Measurements from ENCODE around the gene GMPPA.

The GMPPA gene

DNA sequence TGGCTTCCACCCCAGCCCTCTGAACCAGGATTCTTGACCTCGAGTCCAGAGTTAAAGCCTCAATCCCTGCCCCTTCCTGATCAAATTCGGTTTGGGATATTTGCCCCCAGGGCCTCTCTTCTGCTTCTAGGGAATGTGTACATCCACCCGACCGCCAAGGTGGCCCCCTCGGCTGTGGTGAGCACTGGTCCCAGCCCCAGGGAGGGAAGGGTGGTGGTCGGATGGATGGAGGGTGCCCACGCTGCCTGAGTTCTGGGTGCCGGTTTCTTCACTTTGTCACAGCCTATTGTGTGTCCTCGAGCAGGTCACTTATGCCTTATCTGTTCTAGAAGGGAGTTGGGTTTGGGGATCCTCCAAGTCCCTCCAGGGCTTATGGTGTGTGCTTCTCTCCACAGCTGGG lies 6.9 kb downstream of the GMPPA start:
- Histone ChIP-seq H3K4me3 (ENCODE audit: low read length) (no peak overlapping the region), H3K9ac (ENCODE audit: low read length) (no peak overlapping the region), H3K27ac (ENCODE audit: low read depth, low read length) (no peak overlapping the region), H3K4me1 (ENCODE audit: control insufficient read depth, insufficient read depth, low read length) (peaks cover 2% of the 10 kb centered on the region), H3K27me3 (ENCODE audit: control insufficient read depth, insufficient read depth, low read length) (peaks cover 6% of the 10 kb centered on the region), H3K36me3 (ENCODE audit: control insufficient read depth, insufficient read depth, low read length) (peaks cover 17% of the 10 kb centered on the region)

DNA sequence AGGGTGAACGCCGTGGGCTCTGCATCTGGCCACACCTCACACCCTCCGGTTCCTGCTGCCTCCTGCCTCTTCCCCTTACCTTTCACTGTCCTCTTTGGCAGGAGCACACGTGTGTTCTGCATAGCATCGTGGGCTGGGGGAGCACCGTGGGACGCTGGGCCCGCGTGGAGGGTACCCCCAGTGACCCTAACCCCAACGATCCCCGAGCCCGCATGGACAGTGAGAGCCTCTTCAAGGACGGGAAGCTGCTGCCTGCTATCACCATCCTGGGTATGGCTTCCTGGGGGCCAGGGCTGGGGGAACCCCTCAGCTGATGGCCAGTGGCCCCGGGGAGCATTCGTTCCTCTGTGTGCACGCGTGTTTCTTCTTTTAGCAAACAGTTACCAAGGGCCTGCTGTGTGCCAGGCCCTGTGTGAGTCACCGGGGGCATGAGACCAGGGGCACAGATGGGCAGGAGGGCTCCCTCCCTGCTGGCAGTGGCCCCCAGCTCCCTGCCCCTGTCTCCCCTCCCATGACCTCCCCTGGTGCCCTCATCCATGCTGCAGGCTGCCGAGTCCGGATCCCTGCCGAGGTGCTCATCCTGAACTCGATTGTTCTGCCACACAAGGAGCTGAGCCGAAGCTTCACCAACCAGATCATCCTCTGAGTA lies 7.6 kb downstream of the GMPPA start:
- peaks cover 17% of the 10 kb centered on the region for H3K36me3 ChIP-seq (ENCODE audit: control insufficient read depth, insufficient read depth, low read length)
- H3K27ac ChIP-seq (ENCODE audit: low read depth, low read length), result no peak overlapping the region
- no peak overlapping the region for H3K4me3 ChIP-seq (ENCODE audit: low read length)
- H3K27me3 ChIP-seq (ENCODE audit: control insufficient read depth, insufficient read depth, low read length), result peaks cover 6% of the 10 kb centered on the region
- peaks cover 2% of the 10 kb centered on the region for H3K4me1 ChIP-seq (ENCODE audit: control insufficient read depth, insufficient read depth, low read length)
- no peak overlapping the region for H3K9ac ChIP-seq (ENCODE audit: low read length)

DNA sequence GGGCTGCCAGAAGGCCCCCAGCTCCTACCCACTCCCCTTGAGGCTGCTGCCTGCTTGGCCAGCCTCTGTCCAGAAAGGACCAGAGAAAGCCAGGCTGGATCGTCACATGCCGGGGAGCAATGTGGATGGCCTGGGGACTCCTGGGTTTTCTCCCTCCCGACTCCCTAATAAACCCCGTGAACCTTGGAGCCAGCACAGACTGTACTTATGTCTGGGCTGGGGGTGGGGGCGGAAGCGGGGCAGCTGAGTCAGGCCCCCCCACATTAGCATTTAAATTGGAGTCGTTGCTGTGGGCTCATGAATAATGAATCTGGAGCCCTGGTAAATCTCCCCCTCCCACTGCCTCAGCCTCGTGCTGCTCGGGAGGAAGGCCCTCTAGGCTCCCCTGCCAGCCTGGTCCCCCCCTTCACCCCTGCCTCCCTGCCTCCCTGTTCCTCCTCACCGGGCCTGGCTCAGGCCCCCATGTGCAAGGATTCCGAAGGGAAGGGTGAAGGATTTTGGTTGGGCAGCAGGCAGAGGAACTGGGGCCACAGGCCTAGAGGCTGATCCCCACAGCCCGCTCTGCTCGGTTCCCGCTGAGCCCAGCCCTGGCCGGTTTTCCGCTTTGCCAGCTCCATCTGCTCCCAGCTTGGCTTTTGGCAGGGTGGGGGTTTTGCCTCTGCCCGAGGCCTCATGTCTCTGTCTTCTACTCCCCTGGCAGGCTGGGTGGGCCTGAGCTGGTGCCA lies 8.3 kb downstream of the GMPPA start:
- H3K9ac ChIP-seq (ENCODE audit: low read length), result no peak overlapping the region
- peaks cover 2% of the 10 kb centered on the region for H3K4me1 ChIP-seq (ENCODE audit: control insufficient read depth, insufficient read depth, low read length)
- H3K36me3 ChIP-seq (ENCODE audit: control insufficient read depth, insufficient read depth, low read length), result peaks cover 14% of the 10 kb centered on the region
- H3K27ac ChIP-seq (ENCODE audit: low read depth, low read length), result no peak overlapping the region
- H3K4me3 ChIP-seq (ENCODE audit: low read length), result no peak overlapping the region
- H3K27me3 ChIP-seq (ENCODE audit: control insufficient read depth, insufficient read depth, low read length), result peaks cover 6% of the 10 kb centered on the region

DNA sequence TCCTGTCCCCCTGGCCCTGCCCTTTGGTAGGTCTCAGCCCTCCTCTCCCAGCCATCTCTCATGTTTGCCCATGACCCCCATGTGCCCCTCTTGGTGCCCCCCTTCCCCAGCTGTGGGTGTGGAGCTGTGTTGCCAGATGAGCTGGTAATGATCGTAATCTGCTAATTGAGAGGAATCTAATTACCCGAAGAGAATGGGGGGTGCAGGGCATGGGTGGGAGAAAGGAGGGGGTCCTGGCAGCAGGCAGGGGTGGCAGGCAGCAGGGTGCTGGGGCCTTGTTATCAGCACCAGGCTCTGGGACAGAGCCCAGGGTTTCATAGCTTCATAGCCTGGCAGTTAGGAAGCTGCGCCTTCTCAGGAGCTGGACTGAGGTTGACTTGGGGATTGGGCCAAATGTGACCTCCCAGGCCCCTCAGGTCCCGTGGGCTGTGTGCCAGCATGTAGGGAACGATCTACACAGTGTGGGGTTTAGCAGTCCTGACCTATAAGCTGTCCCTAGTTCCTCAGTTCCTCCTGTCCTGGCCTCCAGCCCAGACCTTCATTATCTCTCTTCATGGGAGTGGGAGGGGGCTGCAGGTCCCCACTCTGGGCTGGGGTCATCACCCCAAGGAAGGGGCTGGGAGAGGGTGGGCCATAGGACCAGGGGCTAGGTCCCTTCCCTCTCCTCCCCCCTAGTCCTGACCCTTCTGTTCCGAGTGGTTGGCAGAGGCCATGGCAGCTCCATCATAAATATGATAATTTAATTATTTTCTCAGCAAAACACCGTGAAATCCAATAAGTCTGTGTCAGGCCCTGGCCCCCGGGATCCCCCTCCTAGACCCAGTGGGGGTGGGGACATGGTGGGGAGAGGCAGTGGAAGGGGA lies 9.1 kb downstream of the GMPPA start:
- Histone ChIP-seq H3K36me3 (ENCODE audit: control insufficient read depth, insufficient read depth, low read length) (peaks cover 10% of the 10 kb centered on the region), H3K9ac (ENCODE audit: low read length) (no peak overlapping the region), H3K4me3 (ENCODE audit: low read length) (no peak overlapping the region), H3K27me3 (ENCODE audit: control insufficient read depth, insufficient read depth, low read length) (peaks cover 6% of the 10 kb centered on the region), H3K27ac (ENCODE audit: low read depth, low read length) (no peak overlapping the region), H3K4me1 (ENCODE audit: control insufficient read depth, insufficient read depth, low read length) (peaks cover 2% of the 10 kb centered on the region)

DNA sequence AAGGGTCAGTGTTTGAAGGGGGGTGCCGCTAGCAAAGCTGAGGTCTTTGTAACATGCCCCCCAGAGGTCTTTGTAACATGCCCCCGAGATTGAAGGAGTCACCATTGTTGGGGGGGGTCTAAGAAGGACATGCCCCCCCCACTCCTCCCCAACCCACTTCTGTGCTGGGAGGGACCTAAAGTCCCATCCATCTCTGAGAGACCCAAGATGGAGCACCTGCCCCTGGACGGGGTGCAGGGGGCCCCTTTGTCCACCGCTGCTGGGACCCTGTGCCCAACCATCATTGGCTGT lies 9.7 kb downstream of the GMPPA start:
- H3K9ac ChIP-seq (ENCODE audit: low read length), result no peak overlapping the region
- no peak overlapping the region for H3K27ac ChIP-seq (ENCODE audit: low read depth, low read length)
- no peak overlapping the region for H3K4me3 ChIP-seq (ENCODE audit: low read length)
- peaks cover 2% of the 10 kb centered on the region for H3K4me1 ChIP-seq (ENCODE audit: control insufficient read depth, insufficient read depth, low read length)
- peaks cover 6% of the 10 kb centered on the region for H3K27me3 ChIP-seq (ENCODE audit: control insufficient read depth, insufficient read depth, low read length)
- H3K36me3 ChIP-seq (ENCODE audit: control insufficient read depth, insufficient read depth, low read length), result peaks cover 10% of the 10 kb centered on the region

DNA sequence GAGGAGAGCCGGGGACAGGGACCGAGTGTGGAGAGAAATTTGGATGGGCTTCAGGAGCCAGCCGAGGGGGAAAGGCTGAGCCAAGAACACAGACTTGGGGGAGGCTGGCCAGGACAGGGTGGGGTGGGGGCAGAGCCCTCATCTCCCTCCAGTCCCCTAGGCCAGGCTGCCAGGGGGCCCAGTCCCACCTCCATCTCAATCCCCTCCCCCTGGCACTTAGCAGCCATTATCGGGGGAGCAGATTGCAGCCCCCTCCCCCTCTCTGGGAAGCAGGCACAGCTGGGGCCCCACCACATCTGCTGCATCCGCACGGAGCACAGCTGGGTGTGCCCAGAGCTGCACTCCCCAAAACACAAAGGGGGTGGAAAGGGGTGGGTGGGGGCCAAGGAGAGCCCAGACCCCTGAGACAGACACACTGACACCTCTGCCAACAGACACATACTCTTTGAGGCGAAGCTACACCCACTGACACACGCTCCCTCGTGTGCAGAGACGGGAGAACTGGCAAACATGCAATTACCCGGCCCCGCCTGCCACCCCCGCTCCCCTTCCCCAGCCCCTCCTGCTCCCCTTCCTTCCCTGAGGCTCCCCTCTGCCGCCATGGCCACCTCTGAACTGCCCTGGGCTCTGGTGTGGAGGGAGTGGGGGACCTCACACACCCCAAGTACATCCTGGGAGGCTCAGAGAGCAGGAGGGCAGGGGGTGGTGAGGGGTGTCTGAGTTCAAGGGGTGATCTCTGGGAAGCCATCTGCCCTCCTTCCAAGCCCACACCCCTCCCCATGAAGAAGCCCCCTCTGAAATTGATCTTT lies 10.5 kb downstream of the GMPPA start:
- H3K36me3 ChIP-seq (ENCODE audit: control insufficient read depth, insufficient read depth, low read length), result peaks cover 6% of the 10 kb centered on the region
- H3K4me3 ChIP-seq (ENCODE audit: low read length), result no peak overlapping the region
- H3K27ac ChIP-seq (ENCODE audit: low read depth, low read length), result no peak overlapping the region

DNA sequence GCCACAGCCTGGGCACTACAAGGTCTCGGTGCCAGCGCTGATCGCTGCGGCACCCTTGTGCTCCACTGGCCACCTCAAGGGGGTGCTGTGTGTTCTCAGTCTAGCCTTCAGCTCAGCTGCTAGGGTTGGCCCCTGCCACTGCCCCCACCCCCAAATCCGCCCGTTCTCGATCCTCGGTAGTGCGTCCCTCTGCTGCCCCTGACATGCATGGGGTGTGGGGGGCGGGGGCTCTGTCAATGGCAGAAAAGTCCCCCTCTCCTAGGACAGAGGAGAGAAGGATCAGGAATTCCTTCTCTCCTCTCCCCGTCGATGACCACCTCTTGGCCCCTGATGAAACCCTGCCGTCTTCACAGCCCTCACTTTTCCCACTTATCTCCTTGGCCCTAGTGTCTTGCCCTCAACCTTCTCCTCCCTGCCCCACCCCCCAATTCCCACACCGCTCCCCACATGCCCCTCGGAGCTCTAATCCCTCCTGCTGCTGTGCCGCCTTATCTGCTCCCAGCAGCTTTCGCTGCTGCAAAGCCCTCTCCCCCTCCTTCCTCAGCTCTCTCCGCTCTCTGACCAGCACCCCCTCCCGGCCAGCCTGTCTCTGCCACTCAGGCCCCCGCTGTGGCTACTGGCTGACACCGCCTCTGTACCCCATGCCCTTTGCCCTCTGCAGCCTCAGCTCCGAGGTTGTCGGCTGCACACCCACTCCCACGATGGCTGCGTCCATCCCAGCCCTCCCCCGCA lies 11.3 kb downstream of the GMPPA start:
- H3K27me3 ChIP-seq (ENCODE audit: control insufficient read depth, insufficient read depth, low read length), result peaks cover 13% of the 10 kb centered on the region
- H3K36me3 ChIP-seq (ENCODE audit: control insufficient read depth, insufficient read depth, low read length), result peaks cover 4% of the 10 kb centered on the region
- H3K4me3 ChIP-seq (ENCODE audit: low read length), result peak overlapping the region; percentile 36
- peaks cover 2% of the 10 kb centered on the region for H3K4me1 ChIP-seq (ENCODE audit: control insufficient read depth, insufficient read depth, low read length)
- H3K27ac ChIP-seq (ENCODE audit: low read depth, low read length), result no peak overlapping the region
- H3K9ac ChIP-seq (ENCODE audit: low read length), result no peak overlapping the region

More for the DNA sequence above, 10.5 kb downstream of the GMPPA start:
- Histone ChIP-seq H3K4me1 (ENCODE audit: control insufficient read depth, insufficient read depth, low read length) (peaks cover 2% of the 10 kb centered on the region), H3K27me3 (ENCODE audit: control insufficient read depth, insufficient read depth, low read length) (peaks cover 12% of the 10 kb centered on the region), H3K9ac (ENCODE audit: low read length) (no peak overlapping the region)

DNA sequence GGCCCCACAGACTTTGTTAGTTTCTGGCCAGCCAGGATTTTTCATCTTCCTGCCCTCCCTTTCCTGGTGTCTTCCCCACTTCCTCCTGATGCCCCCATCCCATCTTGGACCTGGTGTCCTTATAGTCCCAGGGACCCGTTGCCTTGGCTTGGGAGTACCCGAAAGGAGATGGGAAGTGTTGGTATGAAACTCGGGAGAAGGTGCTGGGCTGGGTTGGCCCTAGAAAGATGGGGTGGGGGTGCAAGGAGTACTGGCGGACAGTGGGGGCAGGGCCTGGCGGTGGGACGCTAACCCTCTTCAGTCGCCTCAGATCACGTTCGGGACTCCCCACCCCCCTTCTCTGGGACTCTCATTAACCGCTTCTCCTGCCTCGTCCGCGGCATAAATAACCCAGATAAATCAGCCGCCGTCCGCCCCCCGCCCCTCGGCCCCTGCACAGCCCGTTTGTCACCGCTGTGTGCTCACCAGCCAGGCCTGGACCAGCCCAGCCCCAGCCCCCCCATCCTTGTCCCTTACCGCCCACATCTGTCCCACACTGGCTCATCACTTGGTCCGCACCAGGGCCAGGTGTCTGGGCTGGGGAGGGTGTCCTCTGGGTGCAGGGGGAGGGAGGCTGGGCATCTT lies 11.9 kb downstream of the GMPPA start:
- Histone ChIP-seq H3K4me3 (ENCODE audit: low read length) (no peak overlapping the region), H3K36me3 (ENCODE audit: control insufficient read depth, insufficient read depth, low read length) (peaks cover 4% of the 10 kb centered on the region), H3K27ac (ENCODE audit: low read depth, low read length) (no peak overlapping the region), H3K9ac (ENCODE audit: low read length) (no peak overlapping the region), H3K27me3 (ENCODE audit: control insufficient read depth, insufficient read depth, low read length) (peaks cover 13% of the 10 kb centered on the region), H3K4me1 (ENCODE audit: control insufficient read depth, insufficient read depth, low read length) (peaks cover 2% of the 10 kb centered on the region)

DNA sequence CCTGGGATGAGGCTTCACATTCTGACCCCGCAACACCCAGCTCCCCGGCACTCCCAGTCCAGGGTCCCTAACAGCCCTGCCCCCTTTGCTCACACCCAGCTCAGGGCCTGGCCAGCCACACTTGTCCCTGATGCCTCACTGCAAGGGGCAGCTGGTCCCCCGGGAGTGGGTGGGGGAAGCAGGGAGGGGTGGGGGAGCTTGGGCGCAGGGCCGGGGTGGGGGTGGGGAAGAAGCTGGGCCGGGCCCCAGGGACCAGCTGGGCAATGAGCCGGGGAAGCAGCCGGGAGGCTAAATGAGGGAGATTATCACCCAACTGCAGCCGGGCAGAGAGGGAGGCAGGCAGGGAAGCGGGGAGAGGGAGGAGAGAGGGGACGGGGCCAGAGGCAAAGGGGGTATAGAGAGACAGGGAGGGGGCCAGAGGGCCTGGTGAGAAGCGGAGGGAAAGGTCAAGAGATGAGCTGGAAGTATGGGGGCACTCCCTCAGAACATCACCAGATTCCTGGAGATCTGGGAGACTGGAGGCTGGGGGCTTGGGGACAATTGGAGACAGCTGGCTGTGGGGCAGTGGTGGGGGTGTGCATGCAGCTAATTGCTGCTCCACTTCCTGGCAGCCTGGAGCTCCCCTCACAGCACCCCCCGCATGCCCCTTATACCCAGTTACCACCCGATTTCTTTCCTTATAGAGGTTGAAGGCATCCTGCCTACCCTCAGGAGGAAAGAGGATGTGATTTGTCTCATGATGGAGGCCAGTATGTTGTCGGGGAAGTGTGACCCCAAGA lies 13.0 kb downstream of the GMPPA start:
- Histone ChIP-seq H3K4me3 (ENCODE audit: low read length) (no peak overlapping the region), H3K36me3 (ENCODE audit: control insufficient read depth, insufficient read depth, low read length) (no peaks in the 10 kb centered on the region), H3K4me1 (ENCODE audit: control insufficient read depth, insufficient read depth, low read length) (peaks cover 2% of the 10 kb centered on the region), H3K27ac (ENCODE audit: low read depth, low read length) (no peak overlapping the region), H3K9ac (ENCODE audit: low read length) (no peak overlapping the region), H3K27me3 (ENCODE audit: control insufficient read depth, insufficient read depth, low read length) (peaks cover 13% of the 10 kb centered on the region)

DNA sequence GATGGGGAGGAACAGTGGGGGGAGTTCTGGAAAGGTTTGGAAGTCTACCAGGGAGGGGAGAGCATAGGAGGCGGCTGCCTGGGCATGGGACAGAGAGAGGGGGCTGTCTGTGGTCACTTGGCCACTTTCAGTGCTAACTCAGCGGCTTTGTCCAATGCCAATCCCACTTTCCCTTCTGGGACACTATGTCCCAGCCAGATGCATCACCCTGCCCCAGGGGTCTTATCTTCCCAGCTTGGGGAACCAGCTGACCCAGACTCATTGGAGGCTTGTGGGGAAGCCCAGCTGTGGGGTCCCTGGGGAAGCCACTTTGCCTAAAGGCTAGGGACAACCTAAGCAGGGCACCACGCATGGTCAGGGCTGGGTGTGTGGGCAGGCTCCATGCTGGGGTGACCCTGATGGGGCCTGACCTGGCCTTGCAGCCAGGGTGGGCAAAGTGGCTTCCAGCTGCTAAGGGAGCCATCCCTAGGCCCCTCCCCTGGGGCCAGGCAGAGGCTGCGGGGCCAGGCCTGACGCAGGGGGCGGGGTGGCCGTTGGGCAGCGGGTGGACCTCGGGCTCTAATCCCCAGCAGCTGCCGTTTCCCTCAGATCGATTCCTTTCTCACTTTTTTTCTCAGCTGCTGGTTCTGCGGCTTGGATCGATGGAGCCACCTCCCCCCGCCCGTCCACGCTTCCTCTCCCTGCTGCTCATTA lies 14.0 kb downstream of the GMPPA start:
- no peaks in the 10 kb centered on the region for H3K36me3 ChIP-seq (ENCODE audit: control insufficient read depth, insufficient read depth, low read length)
- no peak overlapping the region for H3K4me3 ChIP-seq (ENCODE audit: low read length)
- H3K4me1 ChIP-seq (ENCODE audit: control insufficient read depth, insufficient read depth, low read length), result peaks cover 2% of the 10 kb centered on the region
- H3K27me3 ChIP-seq (ENCODE audit: control insufficient read depth, insufficient read depth, low read length), result peaks cover 13% of the 10 kb centered on the region
- H3K27ac ChIP-seq (ENCODE audit: low read depth, low read length), result no peak overlapping the region
- no peak overlapping the region for H3K9ac ChIP-seq (ENCODE audit: low read length)

Measured in rectal smooth muscle tissue (tissue), 1 donor.